HG02623 (cell line): ENCODE data around the gene DMXL2.
"Not testable (repeated sequence)": the region's sequence is repeated elsewhere in the genome, so short reads cannot be mapped to it uniquely, and the experiment has no call there.

Experiments used
- ATAC-seq: cut with Tn5 transposase; IDR thresholded peaks from one replicate; pipeline ENCODE4 v1.9.1; 2021; ENCODE audit warnings: moderate library complexity; ENCODE audit not compliant: unreplicated experiment

The DMXL2 gene

DNA sequence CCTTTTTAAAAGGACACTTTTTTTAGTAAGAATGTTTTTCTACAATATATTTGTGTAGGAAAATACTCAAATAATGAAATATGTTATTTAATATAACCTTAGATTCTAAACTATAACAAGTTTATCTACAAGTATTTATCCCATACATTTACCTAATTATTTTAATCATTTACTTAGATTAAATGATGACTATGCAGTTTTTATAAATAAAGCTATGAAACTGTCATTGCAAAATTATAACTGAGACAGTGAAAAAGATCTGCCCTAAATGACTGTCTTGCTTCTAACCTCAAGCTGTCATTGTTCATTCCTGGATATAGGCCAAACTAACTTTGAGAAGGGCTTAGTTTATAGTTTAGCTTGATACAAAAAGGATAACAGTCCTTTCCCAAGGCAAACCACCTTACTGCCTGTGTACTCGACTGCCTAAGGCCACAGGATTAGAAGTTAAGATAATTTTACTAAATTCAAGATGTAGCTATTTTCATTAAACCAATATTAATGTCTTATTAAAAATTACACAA, 197.0 kb downstream of the DMXL2 start:
- no peak for ATAC-seq

DNA sequence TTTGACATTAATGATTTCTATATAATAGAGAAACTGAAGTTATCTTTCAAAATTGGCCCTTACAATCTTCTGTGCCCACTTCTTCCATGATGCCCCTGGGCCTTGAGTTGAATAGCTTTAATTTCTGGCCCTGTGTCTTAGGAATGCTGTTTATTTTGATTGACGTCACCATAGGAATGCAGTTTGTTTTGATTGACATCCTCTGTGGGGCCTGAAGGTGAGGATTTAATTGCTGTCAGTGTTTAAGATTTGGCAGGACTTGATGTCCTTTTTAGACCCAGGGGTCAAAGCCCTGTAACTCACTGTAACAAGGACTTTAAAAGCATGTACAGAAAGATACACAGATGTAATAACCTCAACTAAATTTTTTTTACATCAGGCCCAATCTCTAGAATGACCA, 197.8 kb downstream of the DMXL2 start:
- no peak for ATAC-seq

DNA sequence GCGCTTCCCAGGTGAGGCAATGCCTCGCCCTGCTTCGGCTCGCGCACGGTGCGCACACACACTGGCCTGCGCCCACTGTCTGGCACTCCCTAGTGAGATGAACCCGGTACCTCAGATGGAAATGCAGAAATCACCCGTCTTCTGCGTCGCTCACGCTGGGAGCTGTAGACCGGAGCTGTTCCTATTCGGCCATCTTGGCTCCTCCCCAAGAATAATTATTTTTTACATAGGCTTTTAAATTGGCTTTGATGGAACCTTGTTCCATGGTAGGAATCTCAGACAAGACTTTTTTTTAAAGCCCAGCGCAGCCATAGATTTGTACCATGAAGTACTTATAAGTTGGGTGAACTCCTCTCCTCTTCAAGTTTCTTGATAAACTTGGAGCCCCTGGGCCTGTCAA, 199.5 kb downstream of the DMXL2 start:
- ATAC-seq, result not testable (repeated sequence)

DNA sequence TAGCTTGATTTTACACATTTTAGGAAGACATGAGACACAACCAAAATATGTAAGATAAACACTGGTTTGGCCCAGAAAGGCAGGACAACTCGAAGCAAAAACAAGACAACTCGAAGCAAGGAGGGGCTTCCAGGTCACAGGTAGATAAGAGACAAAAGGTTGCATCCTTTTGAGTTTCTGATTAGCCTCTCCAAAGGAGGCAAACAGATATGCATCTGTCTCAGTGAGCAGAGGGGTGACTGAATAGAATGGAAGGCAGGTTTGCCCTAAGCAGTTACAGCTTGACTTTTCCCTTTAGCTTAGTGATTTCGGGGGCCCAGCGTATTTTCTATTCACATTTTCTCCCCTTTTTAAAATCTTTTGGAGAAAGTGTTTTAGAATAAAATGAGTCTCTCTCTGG, 206.4 kb downstream of the DMXL2 start:
- ATAC-seq, result no peak

DNA sequence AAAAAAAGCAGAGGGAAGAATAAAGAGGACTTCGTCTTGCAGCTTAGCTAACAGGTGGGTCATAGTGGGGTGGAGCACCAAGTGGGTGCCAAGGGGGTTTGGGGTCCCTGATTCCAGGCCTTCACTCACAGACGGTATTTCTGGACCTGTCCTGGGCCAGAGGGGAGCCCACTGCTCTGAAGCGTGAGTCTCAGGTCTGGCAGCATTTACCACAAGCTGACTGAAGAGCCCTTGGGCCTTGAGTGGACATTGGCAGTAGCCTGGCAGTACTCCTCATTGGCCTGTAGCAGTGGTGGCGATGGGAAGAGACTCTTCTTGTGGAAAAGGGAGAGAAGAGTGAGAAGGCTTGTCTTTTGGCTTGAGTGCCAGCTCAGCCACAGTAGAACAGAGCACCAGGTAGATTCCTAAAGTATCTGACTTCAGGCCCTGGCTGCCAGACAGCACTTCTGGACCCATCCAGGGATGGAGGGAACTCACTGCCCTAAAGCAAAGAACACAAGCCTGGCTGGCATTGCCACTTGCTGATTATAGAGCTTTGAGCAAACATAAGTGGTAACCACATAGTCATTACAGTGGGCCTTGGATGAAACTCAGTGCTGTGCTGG, 208.2 kb downstream of the DMXL2 start:
- ATAC-seq, result no peak

DNA sequence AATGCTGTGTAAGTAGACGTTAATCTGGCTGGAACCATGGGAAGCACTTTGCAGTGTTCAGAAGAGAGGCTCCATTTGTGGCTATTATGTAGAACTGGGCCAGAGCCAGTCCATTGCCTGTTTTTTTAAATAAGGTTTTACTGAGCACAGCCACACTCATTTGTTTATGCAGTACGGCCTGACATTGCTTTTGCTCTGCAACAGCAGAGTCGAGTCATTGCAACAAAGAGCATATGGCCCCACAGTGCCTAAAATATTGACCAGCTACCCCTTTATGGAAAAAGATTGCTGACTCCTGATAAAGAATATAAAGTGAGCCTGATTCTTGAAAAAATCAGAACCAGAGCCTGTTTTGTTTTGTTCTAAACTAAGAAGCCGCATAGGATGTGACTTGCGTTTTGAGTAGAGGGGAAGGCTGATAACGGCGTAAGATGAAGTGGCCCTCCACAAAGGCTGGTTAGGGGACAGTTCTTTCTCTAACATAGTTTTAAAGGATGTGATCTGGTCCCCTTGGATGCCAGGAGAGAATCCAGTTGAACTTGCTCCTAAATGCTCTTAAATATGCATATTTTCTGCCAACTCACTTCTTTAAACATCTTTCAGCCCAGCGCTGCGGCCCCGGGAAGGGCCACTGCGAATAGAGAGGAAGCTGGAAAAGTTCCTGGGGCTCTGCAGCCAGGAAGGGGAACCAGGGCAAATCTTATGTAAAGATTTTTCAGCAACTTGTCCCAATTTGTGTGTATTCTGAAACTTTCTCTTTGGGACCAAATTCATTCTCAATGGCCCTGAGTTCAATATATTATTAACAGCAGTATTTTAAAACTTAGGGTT, 216.7 kb downstream of the DMXL2 start:
- ATAC-seq, result no peak

DNA sequence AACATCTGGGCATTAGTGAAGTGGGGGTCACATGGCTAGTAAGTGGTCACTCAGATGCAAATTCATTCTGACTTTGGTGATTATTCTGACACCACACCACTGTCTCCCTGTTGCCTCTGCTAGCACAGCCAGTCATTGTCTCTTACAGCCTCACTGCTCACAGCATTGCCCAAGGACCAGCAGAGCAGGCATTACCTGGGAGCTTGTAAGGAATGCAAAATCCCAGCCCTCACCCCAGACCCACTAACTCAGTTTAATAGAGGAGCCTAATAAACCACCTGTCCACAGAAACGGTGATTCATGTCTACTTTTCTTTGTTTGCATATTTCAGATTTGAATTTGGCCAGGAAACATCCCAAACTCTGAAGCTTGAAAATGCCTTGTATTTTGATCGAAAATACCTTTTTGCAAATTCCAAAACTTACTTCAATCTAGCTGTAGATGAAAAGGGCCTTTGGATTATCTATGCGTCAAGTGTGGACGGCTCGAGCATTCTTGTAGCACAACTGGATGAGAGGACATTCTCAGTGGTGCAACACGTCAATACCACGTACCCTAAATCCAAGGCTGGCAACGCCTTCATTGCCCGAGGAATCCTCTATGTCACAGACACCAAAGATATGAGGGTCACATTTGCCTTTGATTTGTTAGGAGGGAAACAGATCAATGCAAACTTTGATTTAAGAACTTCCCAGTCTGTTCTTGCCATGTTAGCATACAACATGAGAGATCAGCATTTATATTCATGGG, 218.4 kb downstream of the DMXL2 start:
- no peak for ATAC-seq

DNA sequence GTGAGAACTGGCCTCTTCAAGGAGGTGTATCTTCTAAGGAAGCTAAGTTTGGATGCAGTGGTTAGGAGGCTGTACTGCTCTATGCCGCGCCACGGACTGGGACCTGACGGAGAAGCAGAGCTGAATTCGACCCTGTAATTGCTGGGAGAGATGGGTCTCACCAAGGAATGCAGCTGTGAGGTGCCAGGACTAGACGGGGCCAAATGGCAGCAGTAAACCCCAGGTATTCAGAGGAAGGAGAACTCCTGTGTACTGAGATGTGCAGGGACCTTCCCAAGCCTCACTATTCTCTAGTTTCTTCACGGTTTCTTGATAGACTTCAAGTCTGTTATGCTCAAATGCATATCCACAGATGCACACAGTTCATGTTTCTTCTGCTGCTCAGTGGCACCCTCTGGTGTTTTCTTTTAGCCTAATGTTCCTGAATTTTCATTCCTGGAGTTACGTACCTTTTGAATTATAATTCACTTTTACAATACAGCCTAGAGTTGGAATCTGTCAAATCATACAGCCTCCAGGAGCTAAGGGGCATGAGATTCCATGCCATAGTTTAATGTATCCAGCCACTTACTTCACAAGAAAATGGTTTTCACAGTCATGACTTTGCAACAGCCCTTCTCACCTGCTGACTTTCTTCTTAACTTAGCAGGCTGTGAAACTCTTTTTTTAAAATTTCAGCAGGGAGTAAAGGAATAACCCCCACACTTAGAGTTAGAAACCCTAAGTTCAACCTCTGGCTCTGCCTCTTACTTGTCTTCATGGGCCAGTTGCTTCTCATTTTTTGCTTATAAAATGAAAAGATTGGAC, 219.3 kb downstream of the DMXL2 start:
- no peak for ATAC-seq

DNA sequence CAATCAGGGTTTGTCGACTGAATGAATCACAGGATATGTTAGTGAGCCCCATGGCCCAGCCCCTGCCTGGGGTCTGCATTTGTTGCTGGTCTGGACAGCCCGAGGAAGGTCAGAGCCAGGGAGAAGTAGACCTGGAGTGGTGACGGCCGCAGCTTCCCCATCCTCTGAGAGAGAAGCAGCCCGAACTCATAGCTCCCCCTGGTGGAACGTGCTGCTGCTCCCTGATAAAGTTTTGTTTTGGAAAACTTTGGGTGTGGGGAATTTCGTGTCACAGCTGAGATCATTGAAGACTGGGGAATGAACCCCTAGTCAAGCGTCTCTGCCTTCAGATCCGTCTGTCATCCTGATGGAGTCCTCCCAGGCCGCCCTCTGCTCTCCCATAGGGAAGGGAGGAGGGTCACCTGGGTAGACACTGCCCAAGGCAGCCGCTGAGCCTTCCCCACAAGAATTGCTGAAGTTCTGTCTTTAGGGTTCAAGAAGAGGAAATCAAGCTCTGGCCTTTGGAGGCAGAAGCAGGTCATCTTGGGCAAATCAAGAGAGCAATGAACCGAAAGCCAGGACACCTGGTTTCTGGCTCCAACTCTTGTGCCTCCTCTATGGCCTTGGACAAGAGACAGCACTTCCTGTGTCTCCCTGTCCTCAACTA, 220.6 kb downstream of the DMXL2 start:
- no peak for ATAC-seq

DNA sequence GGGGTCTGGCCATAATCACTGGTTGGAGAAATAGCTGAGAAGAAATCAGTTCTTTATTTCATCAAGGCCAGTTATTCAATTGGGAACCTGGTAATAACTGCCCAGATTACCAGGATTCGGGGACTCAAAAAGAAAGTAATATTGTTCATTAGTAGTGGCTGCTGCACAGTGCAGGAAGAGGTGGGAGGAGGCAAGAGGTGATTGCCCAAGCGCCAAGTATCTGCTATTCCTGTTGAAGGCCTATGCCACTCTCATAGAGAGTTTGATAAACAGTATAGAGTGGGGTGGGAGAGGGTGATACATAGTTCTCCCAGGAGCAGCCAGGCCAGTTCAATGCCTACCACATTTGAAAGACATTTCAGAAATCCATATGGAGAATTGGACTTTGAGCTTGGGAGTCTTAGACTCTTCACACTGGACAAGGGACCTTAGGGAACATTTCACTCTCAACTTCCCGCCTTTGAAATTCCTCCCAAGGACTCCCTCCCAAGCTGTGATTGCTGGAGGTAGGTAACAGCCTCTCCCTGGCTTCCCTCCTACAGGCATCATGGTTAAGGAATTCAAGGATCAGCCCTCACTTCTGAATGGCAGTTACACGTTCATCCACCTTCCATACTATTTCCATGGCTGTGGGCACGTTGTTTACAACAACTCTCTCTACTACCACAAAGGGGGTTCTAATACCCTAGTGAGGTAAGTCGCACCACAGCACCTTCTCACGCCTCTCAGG, 221.4 kb downstream of the DMXL2 start:
- no peak for ATAC-seq

DNA sequence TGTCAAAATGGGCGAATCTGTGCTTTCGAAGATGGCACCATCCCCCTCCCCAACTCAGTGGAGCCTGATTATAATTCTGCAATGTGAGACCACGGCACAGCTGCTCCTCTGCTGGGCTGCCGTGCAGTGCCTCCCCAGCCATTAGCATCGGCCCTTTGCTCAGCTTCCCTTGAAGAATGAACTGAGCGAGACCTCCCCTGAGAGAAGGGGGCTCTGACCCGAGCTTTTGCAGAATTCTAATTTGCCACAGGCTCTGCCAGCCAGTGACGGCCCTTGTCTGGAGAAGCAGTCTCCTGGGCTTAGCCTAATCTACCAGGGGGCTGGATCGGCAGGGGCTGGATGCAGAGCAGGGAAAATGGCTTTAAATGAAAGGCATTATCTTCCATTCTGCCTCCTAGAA, 223.9 kb downstream of the DMXL2 start:
- no peak for ATAC-seq
